HG03108 (cell line): ENCODE results near the gene UGT1A6.
"Not testable (repeated sequence)": the region's sequence is repeated elsewhere in the genome, so short reads cannot be mapped to it uniquely, and the experiment has no call there.

Experiments
- ATAC-seq: cut with Tn5 transposase; IDR thresholded peaks from one replicate; pipeline ENCODE4 v1.9.1; 2021; ENCODE audit warnings: moderate library complexity; ENCODE audit not compliant: unreplicated experiment

UGT1A6 gene

GRCh38 chr2:233692648-233693047, at the start of gene UGT1A6:
UGT1A6 (plus strand) TSS chr2:233692890; CDS start chr2:233693005, 115 bp downstream.
- ATAC-seq, result no peak

DNA sequence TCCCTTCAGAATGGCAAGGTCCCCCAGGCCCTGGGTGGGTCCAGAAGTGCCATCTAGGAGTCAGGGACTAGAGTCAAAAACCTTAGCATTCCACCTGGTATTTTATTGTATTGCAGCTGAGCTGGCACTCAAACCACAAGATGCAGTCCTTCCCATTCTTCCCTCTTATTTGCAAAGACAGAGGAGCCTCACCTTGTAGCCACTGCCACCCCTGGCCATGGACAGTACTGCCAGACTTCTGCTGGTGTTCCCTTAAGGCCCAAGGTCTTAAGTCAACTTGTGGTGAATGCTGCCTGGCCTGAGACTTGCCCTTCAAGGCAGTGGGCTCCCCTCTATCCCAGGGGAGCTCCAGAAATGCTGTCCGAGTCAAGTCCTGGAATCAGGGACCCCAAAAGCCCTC, 49.6 kb upstream of the UGT1A6 start:
- no peak for ATAC-seq

- not testable (repeated sequence) for ATAC-seq
Observed at GRCh38 chr2:233646033-233646432, 46.7 kb upstream of the UGT1A6 start.

DNA sequence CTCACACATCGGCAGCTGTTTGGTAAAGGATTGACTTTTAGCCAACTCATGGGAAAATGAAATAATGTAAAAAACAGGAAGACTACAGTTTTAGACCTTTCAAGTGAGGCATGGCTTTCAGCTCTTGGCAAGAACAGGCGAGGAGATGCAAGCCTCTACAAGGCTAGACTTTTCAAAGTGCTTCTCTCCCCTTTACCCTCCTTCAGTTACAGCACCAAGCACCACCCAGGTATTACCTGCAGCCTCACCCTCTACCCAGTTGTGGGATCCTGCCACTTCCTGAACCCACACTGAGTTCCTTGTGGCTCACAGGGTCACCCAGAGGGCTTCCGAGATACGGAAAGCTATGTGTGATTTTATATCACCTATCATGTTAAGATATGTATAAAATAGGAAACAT, 41.7 kb upstream of the UGT1A6 start:
- ATAC-seq, result no peak

- ATAC-seq, result no peak
Observed at GRCh38 chr2:233651430-233651829, 41.3 kb upstream of the UGT1A6 start.

GRCh38 chr2:233654501-233654900, 38.2 kb upstream of the UGT1A6 start:
- ATAC-seq, result no peak

GRCh38 chr2:233655043-233655442, 37.6 kb upstream of the UGT1A6 start:
- no peak for ATAC-seq

- not testable (repeated sequence) for ATAC-seq
Observed at GRCh38 chr2:233655943-233656342, 36.7 kb upstream of the UGT1A6 start.

DNA sequence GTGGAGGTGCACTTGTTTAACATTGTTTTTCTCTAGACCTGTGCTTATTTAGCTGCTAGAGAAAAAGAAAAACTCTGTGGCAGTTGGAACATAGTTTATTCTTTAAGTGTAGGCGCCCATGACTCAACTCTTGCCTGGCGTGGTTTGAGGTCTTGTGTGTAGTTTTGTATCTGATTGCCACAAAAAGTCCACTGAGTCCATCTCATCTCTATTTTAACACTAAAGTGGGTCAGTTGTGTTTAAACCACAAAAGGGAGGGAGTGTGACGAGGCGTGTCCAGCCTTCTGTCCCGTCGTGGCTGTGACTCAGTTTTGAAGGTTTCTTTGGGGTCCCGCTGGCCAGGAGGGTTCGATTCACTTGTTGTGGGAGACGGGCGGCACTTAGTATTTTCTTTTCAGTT, 36.2 kb upstream of the UGT1A6 start:
- ATAC-seq, result no peak

DNA sequence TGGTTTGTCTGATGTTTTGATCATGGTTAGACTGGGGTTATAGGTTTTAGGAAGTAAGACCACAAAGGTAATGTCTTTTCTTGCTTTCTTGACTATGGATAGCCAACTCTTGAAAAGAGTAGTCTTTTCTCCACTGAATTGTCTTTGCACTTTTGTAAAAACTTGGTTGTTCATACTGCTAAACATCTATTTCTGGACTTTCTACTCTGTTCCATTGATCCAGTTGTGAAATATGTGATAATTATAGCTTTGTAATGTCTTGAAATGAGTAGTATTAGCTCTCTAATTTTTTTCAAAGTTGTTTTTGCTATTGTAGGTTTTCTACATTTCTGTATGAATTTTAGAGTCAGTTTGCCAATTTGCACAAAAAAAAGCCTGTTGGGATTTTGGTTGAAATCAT, 34.1 kb upstream of the UGT1A6 start:
- ATAC-seq, result no peak

- ATAC-seq, result no peak
Observed at GRCh38 chr2:233663911-233664310, 28.8 kb upstream of the UGT1A6 start.

DNA sequence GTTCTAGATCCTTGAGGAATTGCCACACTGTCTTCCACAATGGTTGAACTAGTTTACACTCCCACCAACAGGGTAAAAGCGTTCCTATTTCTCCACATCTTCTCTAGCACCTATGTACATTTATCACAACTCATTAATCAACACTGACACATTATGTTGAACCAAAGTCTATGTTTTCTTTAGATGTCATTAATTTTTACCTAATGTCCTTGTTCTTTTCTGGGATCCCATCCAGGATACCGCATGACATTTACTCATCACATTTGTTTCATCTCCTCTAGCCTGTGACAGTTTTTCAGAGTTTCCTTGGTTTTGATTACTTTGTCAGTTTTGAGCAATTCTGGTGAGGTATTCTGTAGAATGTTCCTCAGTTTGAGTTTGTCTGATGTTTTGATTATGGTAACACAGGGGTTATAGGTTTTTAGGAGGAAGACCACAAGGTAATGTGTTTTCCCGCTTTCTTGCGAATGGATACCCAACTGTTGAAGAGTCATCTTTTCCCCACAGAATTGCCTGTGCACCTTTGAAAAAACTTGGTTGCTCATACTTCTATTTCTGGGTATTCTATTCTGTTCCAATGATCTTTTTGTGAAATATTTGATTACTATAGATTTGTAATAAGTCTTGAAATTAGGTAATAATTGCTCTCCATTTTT, 24.0 kb upstream of the UGT1A6 start:
- ATAC-seq, result no peak

DNA sequence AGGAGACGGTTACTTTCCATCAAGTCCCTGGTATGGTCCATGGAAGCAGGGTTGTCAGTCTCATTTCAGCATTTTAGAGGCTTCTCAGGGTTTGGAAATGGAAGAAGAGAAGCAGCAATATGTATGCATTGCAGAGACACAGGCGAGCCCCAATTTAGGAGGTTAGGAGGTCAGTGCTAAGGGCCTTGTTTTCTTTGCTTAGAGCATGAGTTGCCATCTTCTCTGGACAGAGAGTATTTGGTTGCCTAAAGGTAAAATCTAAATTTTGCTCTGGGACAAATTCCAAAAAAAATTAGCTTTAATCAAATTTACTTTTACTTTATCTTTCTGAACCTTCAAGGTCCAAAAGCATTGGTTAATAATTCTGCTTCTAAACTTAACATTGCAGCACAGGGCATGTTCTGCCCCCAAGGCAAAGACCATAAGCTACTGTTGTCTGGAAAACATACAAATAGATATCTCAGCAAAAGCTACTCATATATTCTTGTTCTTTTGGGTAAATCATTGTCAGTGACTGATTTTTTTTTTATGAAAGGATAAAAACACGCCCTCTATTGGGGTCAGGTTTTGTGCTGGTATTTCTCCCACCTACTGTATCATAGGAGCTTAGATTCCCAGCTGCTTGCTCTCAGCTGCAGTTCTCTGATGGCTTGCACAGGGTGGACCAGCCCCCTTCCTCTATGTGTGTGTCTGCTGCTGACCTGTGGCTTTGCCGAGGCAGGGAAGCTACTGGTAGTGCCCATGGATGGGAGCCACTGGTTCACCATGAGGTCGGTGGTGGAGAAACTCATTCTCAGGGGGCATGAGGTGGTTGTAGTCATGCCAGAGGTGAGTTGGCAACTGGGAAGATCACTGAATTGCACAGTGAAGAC, 21.2 kb upstream of the UGT1A6 start, which contains the start of gene UGT1A9:
UGT1A9 (plus strand) TSS at position 609 of the 872 bp plus-strand sequence; CDS start at position 646, 37 bp downstream.
- ATAC-seq, result no peak

DNA sequence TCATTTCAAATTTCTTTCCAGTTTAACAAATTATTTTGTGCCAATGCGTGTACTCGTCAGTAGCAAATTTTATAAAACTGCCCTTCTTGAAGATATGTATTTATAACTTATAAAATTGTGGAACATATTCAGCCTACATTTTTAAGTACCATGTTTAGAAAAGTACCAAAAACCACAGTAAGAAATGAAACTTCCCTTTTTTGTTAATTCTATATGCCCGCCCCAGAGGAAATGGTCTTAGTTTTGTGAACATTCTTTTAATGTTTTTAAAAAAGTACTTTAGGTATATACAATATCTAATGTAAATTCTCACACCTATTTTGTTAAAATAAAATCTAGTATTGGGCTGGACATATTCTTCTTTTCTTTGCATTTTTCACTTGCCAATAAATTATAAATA, 19.8 kb upstream of the UGT1A6 start:
- no peak for ATAC-seq

GRCh38 chr2:233673896-233674295, 18.8 kb upstream of the UGT1A6 start:
- ATAC-seq, result no peak

DNA sequence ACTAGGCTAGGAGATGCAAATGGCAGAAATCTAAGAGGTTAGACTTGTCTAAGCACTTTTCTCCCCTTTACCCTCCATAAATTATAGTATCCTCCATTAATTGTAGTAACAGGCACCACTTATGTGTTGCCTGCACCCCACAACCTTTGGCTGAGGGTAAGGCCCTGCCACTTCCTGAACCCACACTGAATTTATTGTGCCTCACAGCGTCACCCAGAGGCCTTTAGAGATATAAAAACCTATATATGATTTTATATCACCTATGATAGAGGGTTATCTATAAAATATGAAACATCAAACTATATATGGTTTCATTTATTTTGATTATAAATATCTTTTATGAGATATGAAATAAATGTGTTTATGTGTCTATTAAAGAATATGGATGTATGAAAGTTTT, 18.4 kb upstream of the UGT1A6 start:
- no peak for ATAC-seq

- no peak for ATAC-seq
Observed at GRCh38 chr2:233674995-233675394, 17.7 kb upstream of the UGT1A6 start.

DNA sequence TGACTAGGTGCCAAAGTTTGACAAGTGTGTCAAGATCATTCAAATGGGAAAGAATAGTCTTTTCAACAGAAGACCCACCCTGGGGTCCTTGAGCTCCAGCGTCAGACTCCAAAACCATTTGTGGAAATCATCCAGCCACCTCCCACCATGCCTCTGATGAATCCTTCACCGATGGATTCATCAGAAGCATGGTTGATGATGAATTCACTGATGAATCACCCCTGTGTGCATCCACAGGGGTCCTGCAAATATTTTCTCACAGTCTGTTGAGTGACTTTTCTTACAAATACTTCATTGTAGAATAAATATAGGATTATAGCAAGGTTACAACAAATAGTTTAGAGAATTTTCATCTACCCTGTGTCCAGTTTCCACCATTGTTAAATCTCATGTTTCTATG, 16.6 kb upstream of the UGT1A6 start:
- ATAC-seq, result no peak

DNA sequence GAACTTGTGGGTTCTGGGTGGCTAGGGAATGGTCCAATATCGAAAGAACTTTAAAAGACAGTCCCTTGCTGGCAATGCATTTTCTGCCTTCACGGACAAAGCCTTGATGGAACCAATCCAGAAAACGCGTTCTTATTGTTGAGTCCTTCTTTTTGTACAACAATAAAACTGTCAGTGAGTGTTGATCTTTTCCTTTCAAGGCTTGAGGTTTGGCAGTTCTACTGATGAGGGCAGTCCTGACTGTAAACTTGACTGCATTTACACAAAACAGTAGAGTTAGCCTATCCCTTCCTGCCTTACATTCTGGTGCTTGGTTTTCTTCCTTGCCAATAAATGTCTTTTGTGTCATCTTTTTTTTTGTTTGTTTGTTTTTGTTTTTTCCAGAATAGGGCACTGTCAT, 13.5 kb upstream of the UGT1A6 start:
- ATAC-seq, result no peak

- no peak for ATAC-seq
Observed at GRCh38 chr2:233680361-233681045, 12.2 kb upstream of the UGT1A6 start.

DNA sequence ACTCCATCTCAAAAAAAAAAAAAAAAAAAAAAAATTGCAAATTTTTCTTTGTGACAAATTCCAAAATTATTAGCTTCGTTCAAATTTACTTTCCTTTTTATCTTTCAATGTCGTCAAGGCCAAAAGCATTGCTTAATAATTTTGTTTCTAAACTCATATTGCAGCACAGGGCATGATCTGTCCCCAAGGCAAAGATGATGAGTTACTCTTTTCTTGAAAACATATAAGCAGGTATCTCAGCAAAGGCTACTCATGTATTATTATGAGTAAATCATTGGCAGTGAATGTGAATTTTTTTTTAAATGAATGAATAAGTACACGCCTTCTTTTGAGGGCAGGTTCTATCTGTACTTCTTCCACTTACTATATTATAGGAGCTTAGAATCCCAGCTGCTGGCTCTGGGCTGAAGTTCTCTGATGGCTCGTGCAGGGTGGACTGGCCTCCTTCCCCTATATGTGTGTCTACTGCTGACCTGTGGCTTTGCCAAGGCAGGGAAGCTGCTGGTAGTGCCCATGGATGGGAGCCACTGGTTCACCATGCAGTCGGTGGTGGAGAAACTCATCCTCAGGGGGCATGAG, 11.1 kb upstream of the UGT1A6 start, which contains the start of gene UGT1A7:
UGT1A7 (plus strand) TSS at position 381 of the 579 bp plus-strand sequence; CDS start at position 418, 37 bp downstream.
- ATAC-seq, result no peak
